SK-N-SH (cell line): ENCODE results near the gene CCDC187. TPM values are rescaled to one million over a fixed set of nuclear protein-coding genes. Genes with fewer than 3 reads are reported as not detected.

Experiments
- CTCF ChIA-PET: fragments of 300-600, 350-600 bp; formaldehyde crosslinking; extraction: SDS; loops from one replicate; lab custom pipeline; 2021; lab: Yijun Ruan, JAX
- POLR2A ChIA-PET: fragments of 350-600 bp; sonication (Branson Sonifier 250); formaldehyde crosslinking; extraction: SDS; loops from one replicate; lab custom pipeline; 2020; ENCODE audit warnings: antibody characterized with exemption, inconsistent platforms; lab: Yijun Ruan, JAX
- DNase-seq: peaks from one replicate; pipeline ENCODE4 v3.0.0; 2012
- H2AFZ ChIP-seq: fragments of 200-600 bp; sonication (generic); 2 replicates; pipeline ENCODE4 v1.8.1; 2016; ENCODE audit warnings: antibody characterized with exemption, mild to moderate bottlenecking, low read depth
- H3F3A ChIP-seq: fragments of 200-600 bp; sonication (generic); replicated peaks from 2 replicates; pipeline ENCODE3; 2016; ENCODE audit warnings: antibody characterized with exemption, mild to moderate bottlenecking; ENCODE audit not compliant: insufficient read depth
- H3K27ac ChIP-seq, 2 experiments: fragments of 200-500 bp in 1 of 2; fragments of 200-600 bp in 1 of 2; sonication (Bioruptor generic) in 1 of 2; sonication (generic), shearing (Covaris generic) in 1 of 2; 2 replicates each; pipeline versions ENCODE4 v1.5.1 to v1.6.1; 2014 to 2016; ENCODE audit warnings: low read depth in 2 of 2, inconsistent platforms in 1 of 2, low read length in 1 of 2, mild to moderate bottlenecking in 1 of 2, mixed read lengths in 1 of 2
- H3K27me3 ChIP-seq: fragments of 200-600 bp; sonication (generic), shearing (Covaris generic); 2 replicates; pipeline ENCODE4 v1.6.1; 2016; ENCODE audit warnings: mixed run types; ENCODE audit not compliant: insufficient read depth
- H3K36me3 ChIP-seq, 2 experiments: fragments of 200-500 bp in 1 of 2; fragments of 200-600 bp in 1 of 2; sonication (Bioruptor generic) in 1 of 2; sonication (generic) in 1 of 2; replicated peaks in 1 of 2; 2 replicates each; pipeline versions ENCODE3 to v1.5.1; 2014 to 2016; ENCODE audit warnings: low read length in 1 of 2, mild to moderate bottlenecking in 1 of 2; ENCODE audit not compliant: insufficient read depth in 2 of 2, control insufficient read depth in 1 of 2
- H3K4me1 ChIP-seq, 2 experiments: fragments of 200-500 bp in 1 of 2; fragments of 200-600 bp in 1 of 2; sonication (Bioruptor generic) in 1 of 2; sonication (generic), shearing (Covaris generic) in 1 of 2; 2 replicates each; pipeline versions ENCODE4 v1.5.1 to v1.6.1; 2014 to 2016; ENCODE audit warnings: low read depth in 1 of 2, low read length in 1 of 2, mixed run types in 1 of 2; ENCODE audit not compliant: insufficient read depth in 2 of 2, control insufficient read depth in 1 of 2
- H3K4me2 ChIP-seq: fragments of 200-600 bp; sonication (generic), shearing (Covaris generic); 2 replicates; pipeline ENCODE4 v1.6.1; 2017; ENCODE audit warnings: mixed run types
- H3K4me3 ChIP-seq, 2 experiments: fragments of 200-500 bp in 1 of 2; fragments of 200-600 bp in 1 of 2; sonication (Bioruptor generic) in 1 of 2; sonication (generic), shearing (Covaris generic) in 1 of 2; 2 replicates each; pipeline versions ENCODE4 v1.5.1 to v1.8.1; 2014 to 2016; ENCODE audit warnings: low read depth in 2 of 2, inconsistent platforms in 1 of 2, low read length in 1 of 2, mild to moderate bottlenecking in 1 of 2, mixed read lengths in 1 of 2, moderate library complexity in 1 of 2
- H3K79me2 ChIP-seq: fragments of 200-600 bp; sonication (generic); 2 replicates; pipeline ENCODE4 v1.8.1; 2017; ENCODE audit warnings: mild to moderate bottlenecking; ENCODE audit not compliant: insufficient read depth
- H3K9ac ChIP-seq: fragments of 200-600 bp; sonication (generic); 2 replicates; pipeline ENCODE4 v1.6.1; 2017; ENCODE audit warnings: mixed run types
- H3K9me2 ChIP-seq: fragments of 200-600 bp; sonication (generic); 2 replicates; pipeline ENCODE4 v1.6.1; 2017; ENCODE audit warnings: mixed run types
- H3K9me3 ChIP-seq: fragments of 200-600 bp; sonication (generic); 2 replicates; pipeline ENCODE4 v1.6.1; 2017; ENCODE audit warnings: mixed run types, mild to moderate bottlenecking, moderate library complexity
- H4K20me1 ChIP-seq: fragments of 200-600 bp; sonication (generic); 2 replicates; pipeline ENCODE4 v1.6.1; 2017; ENCODE audit warnings: mild to moderate bottlenecking, mixed run types; ENCODE audit not compliant: insufficient read depth
- CHD2 ChIP-seq: fragments of 150-350 bp; IDR thresholded peaks from 2 replicates; pipeline ENCODE4 v1.6.1; 2018; ENCODE audit warnings: low read length; ENCODE audit not compliant: partially characterized antibody
- FOXM1 ChIP-seq: IDR thresholded peaks from 2 replicates; pipeline ENCODE4 v1.4.0; 2012; ENCODE audit warnings: low read depth, mild to moderate bottlenecking
- JUND ChIP-seq: IDR thresholded peaks from 2 replicates; pipeline ENCODE4 v1.4.0; 2012
- MEF2A ChIP-seq: IDR thresholded peaks from 2 replicates; pipeline ENCODE4 v1.4.0; 2012; ENCODE audit warnings: low read depth, borderline replicate concordance
- MXI1 ChIP-seq: IDR thresholded peaks from 2 replicates; pipeline ENCODE4 v1.6.1; 2012; ENCODE audit warnings: mild to moderate bottlenecking, low read depth, low read length, improper control_type of control experiment
- NFIC ChIP-seq: IDR thresholded peaks from 2 replicates; pipeline ENCODE4 v1.4.0; 2012; ENCODE audit warnings: borderline replicate concordance
- NRF1 ChIP-seq: IDR thresholded peaks from 2 replicates; pipeline ENCODE4 v1.6.1; 2012; ENCODE audit warnings: low read depth, mild to moderate bottlenecking, low read length
- RFX5 ChIP-seq: IDR thresholded peaks from 2 replicates; pipeline ENCODE4 v1.6.1; 2012; ENCODE audit warnings: mild to moderate bottlenecking, improper control_type of control experiment, low read length
- RXRA ChIP-seq: IDR thresholded peaks from 2 replicates; pipeline ENCODE4 v1.4.0; 2012; ENCODE audit warnings: low read depth, mild to moderate bottlenecking, borderline replicate concordance
- SMC3 ChIP-seq: IDR thresholded peaks from 2 replicates; pipeline ENCODE4 v1.6.1; 2012; ENCODE audit warnings: low read depth, low read length, improper control_type of control experiment
- TCF12 ChIP-seq: IDR thresholded peaks from 2 replicates; pipeline ENCODE4 v1.4.0; 2012
- TEAD4 ChIP-seq: IDR thresholded peaks from 2 replicates; pipeline ENCODE4 v1.4.0; 2012; ENCODE audit warnings: mild to moderate bottlenecking, borderline replicate concordance; ENCODE audit not compliant: insufficient read depth
- WGBS: methylation state at CpG from one replicate; pipeline ENCODE4 v1.1.6; 2017; ENCODE audit warnings: low lambda C conversion rate; 5-methylcytosine and 5-hydroxymethylcytosine counted together
- polyA plus RNA-seq, 3 experiments: library from polyadenylated mRNA; depleted of rRNA; stranded (reverse); fragments of >200 nt; gene quantifications; 2 replicates each; pipeline ENCODE4 v1.2.3, GENCODE V29; 2012
- TF ChIP-seq, protein P1 (sequence below): IDR thresholded peaks from 2 replicates; pipeline ENCODE4; 2012
- TF ChIP-seq, protein P2 (sequence below): IDR thresholded peaks from 2 replicates; pipeline ENCODE4 v1.6.1; 2012; ENCODE audit warnings: mild to moderate bottlenecking, low read depth, low read length, moderate library complexity
- TF ChIP-seq, protein P3 (sequence below): IDR thresholded peaks from 2 replicates; pipeline ENCODE4 v1.4.0; 2012; ENCODE audit warnings: low read depth, borderline replicate concordance
- TF ChIP-seq, protein P4 (sequence below): fragments of 150-350 bp; IDR thresholded peaks from 2 replicates; pipeline ENCODE4 v1.6.1; 2016; ENCODE audit warnings: mild to moderate bottlenecking, low read depth, low read length

The CCDC187 gene
- polyA plus RNA-seq, 1 of the 3 experiments (the other 2 are of a cell fraction): not detected

DNA sequence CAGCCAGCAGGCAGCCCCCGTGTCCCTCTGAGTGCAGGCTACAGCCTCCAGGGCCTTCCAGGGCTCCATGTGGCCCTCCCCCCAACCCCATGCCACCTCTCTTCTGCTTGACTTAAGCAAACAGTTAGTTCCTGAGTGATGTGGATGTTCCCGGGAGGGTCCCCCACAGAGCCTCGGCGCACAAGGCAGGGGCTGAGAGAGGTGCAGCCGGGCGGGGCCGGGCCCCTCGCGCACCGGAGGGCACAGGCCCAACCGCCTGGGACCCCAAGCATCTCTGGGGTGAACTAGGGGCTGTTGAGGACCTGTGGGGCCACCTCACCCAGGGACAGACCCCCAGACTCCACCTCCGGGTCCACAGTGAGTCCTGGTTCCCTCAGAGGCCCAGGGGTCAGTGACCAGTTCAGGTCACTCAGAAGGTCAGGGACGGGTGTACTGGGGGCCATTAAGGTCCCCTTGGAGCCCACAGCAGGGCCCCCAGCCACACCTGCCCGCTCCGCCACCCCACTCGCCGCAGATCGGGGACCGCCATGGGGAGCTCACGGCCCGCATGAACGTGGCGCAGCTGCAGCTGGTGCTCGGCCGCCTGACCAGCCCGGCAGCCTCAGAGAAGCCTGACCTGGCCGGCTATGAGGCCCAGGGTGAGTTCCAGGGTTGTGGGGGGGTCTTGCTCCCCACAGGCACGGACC is 36.6 kb upstream of the CCDC187 start:
- H3K4me3 ChIP-seq: no peak overlapping the region
- no peak overlapping the region for H3K4me2 ChIP-seq
- no peak overlapping the region for H3K27ac ChIP-seq
- H3K27me3 ChIP-seq: no peaks in the 10 kb centered on the region
- no peak for DNase-seq
- H2AFZ ChIP-seq: no peak overlapping the region
- WGBS: 97% methylated on average over 5 of the region's 28 CpGs
- TF ChIP-seq SMC3: no peak
- TF ChIP-seq, protein P1, sequence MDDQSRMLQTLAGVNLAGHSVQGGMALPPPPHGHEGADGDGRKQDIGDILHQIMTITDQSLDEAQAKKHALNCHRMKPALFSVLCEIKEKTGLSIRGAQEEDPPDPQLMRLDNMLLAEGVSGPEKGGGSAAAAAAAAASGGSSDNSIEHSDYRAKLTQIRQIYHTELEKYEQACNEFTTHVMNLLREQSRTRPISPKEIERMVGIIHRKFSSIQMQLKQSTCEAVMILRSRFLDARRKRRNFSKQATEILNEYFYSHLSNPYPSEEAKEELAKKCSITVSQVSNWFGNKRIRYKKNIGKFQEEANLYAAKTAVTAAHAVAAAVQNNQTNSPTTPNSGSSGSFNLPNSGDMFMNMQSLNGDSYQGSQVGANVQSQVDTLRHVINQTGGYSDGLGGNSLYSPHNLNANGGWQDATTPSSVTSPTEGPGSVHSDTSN: no peak
- no peak for TF ChIP-seq TCF12
- no peak for TF ChIP-seq JUND
- no peak for TF ChIP-seq CHD2
- TF ChIP-seq, protein P2, sequence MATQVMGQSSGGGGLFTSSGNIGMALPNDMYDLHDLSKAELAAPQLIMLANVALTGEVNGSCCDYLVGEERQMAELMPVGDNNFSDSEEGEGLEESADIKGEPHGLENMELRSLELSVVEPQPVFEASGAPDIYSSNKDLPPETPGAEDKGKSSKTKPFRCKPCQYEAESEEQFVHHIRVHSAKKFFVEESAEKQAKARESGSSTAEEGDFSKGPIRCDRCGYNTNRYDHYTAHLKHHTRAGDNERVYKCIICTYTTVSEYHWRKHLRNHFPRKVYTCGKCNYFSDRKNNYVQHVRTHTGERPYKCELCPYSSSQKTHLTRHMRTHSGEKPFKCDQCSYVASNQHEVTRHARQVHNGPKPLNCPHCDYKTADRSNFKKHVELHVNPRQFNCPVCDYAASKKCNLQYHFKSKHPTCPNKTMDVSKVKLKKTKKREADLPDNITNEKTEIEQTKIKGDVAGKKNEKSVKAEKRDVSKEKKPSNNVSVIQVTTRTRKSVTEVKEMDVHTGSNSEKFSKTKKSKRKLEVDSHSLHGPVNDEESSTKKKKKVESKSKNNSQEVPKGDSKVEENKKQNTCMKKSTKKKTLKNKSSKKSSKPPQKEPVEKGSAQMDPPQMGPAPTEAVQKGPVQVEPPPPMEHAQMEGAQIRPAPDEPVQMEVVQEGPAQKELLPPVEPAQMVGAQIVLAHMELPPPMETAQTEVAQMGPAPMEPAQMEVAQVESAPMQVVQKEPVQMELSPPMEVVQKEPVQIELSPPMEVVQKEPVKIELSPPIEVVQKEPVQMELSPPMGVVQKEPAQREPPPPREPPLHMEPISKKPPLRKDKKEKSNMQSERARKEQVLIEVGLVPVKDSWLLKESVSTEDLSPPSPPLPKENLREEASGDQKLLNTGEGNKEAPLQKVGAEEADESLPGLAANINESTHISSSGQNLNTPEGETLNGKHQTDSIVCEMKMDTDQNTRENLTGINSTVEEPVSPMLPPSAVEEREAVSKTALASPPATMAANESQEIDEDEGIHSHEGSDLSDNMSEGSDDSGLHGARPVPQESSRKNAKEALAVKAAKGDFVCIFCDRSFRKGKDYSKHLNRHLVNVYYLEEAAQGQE: no peak
- no peak for TF ChIP-seq MXI1
- no peak for TF ChIP-seq MEF2A
- TF ChIP-seq NRF1: no peak
- no peak for TF ChIP-seq RXRA
- no peak for TF ChIP-seq FOXM1
- TF ChIP-seq, protein P3, sequence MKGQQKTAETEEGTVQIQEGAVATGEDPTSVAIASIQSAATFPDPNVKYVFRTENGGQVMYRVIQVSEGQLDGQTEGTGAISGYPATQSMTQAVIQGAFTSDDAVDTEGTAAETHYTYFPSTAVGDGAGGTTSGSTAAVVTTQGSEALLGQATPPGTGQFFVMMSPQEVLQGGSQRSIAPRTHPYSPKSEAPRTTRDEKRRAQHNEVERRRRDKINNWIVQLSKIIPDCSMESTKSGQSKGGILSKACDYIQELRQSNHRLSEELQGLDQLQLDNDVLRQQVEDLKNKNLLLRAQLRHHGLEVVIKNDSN: no peak
- no peak for TF ChIP-seq RFX5
- TF ChIP-seq TEAD4: no peak
- no peak for TF ChIP-seq NFIC
- TF ChIP-seq, protein P4, sequence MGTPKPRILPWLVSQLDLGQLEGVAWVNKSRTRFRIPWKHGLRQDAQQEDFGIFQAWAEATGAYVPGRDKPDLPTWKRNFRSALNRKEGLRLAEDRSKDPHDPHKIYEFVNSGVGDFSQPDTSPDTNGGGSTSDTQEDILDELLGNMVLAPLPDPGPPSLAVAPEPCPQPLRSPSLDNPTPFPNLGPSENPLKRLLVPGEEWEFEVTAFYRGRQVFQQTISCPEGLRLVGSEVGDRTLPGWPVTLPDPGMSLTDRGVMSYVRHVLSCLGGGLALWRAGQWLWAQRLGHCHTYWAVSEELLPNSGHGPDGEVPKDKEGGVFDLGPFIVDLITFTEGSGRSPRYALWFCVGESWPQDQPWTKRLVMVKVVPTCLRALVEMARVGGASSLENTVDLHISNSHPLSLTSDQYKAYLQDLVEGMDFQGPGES: no peak
- H4K20me1 ChIP-seq: no peaks in the 10 kb centered on the region
- no peaks in the 10 kb centered on the region for H3K9me2 ChIP-seq
- no peaks in the 10 kb centered on the region for H3K79me2 ChIP-seq
- H3K4me1 ChIP-seq: peaks cover 0 to 9% of the 10 kb centered on the region in 2 experiments; a peak in 1 of 4 replicates
- POLR2A ChIA-PET: no interaction called here
- no peaks in the 10 kb centered on the region for H3F3A ChIP-seq
- no peak overlapping the region for H3K9ac ChIP-seq
- H3K9me3 ChIP-seq: no peaks in the 10 kb centered on the region
- peaks cover 0 to 60% of the 10 kb centered on the region in 2 experiments for H3K36me3 ChIP-seq
- CTCF ChIA-PET: interaction anchor here (0.9 to 2.6 kb wide), 6 partner anchors 12 to 61 kb away, joined by 3 to 11 read pairs (median 4); no protein-coding TSS in a partner anchor
